H1 (cell line): ENCODE data around the gene USH2A. TPM values are rescaled to one million over a fixed set of nuclear protein-coding genes. Genes with fewer than 3 reads are reported as not detected.

ENCODE experiments used
- CTCF ChIA-PET: fragments of 300-600 bp; sonication (Branson Sonifier 250); formaldehyde crosslinking; loops from one replicate; lab custom pipeline; 2021; ENCODE audit not compliant: partially characterized antibody; lab: Charles Lee
- POLR2A ChIA-PET: fragments of 300-600 bp; sonication (Branson Sonifier 250); formaldehyde crosslinking; loops from one replicate; lab custom pipeline; 2021; ENCODE audit warnings: inconsistent platforms; ENCODE audit not compliant: partially characterized antibody; lab: Charles Lee
- DNase-seq, 2 experiments: peaks; one replicate each; pipeline versions ENCODE4 v3.0.0 to v3.0.0-alpha.2; 2010 to 2022; ENCODE audit warnings: low spot score in 2 of 2, low read depth in 1 of 2, mixed read lengths in 1 of 2
- FAIRE-seq: peaks from 2 replicates; lab custom pipeline; 2011; peaks lifted over from hg19 to GRCh38; lab: Jason Lieb, UNC
- H2AFZ ChIP-seq: 2 replicates; pipeline ENCODE4 v1.8.1; 2012; ENCODE audit warnings: low read length, inconsistent platforms
- H2AK5ac ChIP-seq: 2 replicates; pipeline ENCODE4 v1.6.1; 2013; ENCODE audit warnings: low read depth, low read length
- H2BK120ac ChIP-seq: replicated peaks from 2 replicates; pipeline ENCODE3; 2013; ENCODE audit warnings: low read depth, low read length, inconsistent platforms
- H2BK12ac ChIP-seq: 2 replicates; pipeline ENCODE4 v1.6.1; 2013; ENCODE audit warnings: low read depth, low read length
- H2BK15ac ChIP-seq: 2 replicates; pipeline ENCODE4 v1.6.1; 2013; ENCODE audit warnings: low read length
- H2BK20ac ChIP-seq: 2 replicates; pipeline ENCODE4 v1.6.1; 2013; ENCODE audit warnings: low read length
- H2BK5ac ChIP-seq: 2 replicates; pipeline ENCODE4 v1.6.1; 2013; ENCODE audit warnings: low read depth, low read length
- H3K14ac ChIP-seq: 2 replicates; pipeline ENCODE4 v1.6.1; 2013; ENCODE audit warnings: inconsistent platforms; ENCODE audit not compliant: insufficient read length
- H3K18ac ChIP-seq: 2 replicates; pipeline ENCODE4 v1.6.1; 2013; ENCODE audit warnings: low read length; ENCODE audit errors: extremely low read depth
- H3K23ac ChIP-seq: 2 replicates; pipeline ENCODE4 v1.6.1; 2013; ENCODE audit warnings: inconsistent platforms; ENCODE audit not compliant: insufficient read length
- H3K23me2 ChIP-seq: 2 replicates; pipeline ENCODE4 v1.6.1; 2013; ENCODE audit warnings: low read depth, low read length
- H3K27ac ChIP-seq: 2 replicates; pipeline ENCODE4 v1.6.1; 2011; ENCODE audit warnings: low read depth, low read length, inconsistent platforms
- H3K27me3 ChIP-seq, 4 experiments: replicated peaks in 1 of 4; 1 replicate in 1 of 4; 2 replicates in 3 of 4; pipeline versions ENCODE4 v1.6.1 to v1.8.1; 2011 to 2013; ENCODE audit warnings: low read length in 3 of 4, mild to moderate bottlenecking in 3 of 4, inconsistent platforms in 2 of 4, mixed read lengths in 2 of 4, moderate library complexity in 1 of 4; ENCODE audit not compliant: control insufficient read depth in 3 of 4, insufficient read depth in 3 of 4; ENCODE audit errors: extremely low read depth in 1 of 4
- H3K36me3 ChIP-seq, 4 experiments: 2 replicates each; pipeline versions ENCODE4 v1.6.1 to v1.8.1; 2011 to 2013; ENCODE audit warnings: mild to moderate bottlenecking in 4 of 4, low read length in 3 of 4, moderate library complexity in 2 of 4, control low read depth in 1 of 4, inconsistent platforms in 1 of 4; ENCODE audit not compliant: insufficient read depth in 4 of 4, control insufficient read depth in 2 of 4
- H3K4ac ChIP-seq: replicated peaks from 2 replicates; pipeline ENCODE3; 2013; ENCODE audit warnings: low read length, low read depth, mixed read lengths, inconsistent platforms; ENCODE audit not compliant: insufficient read length
- H3K4me1 ChIP-seq, 4 experiments: replicated peaks in 1 of 4; 1 replicate in 1 of 4; 2 replicates in 3 of 4; pipeline versions ENCODE4 v1.6.1 to v1.8.1; 2011 to 2013; ENCODE audit warnings: low read length in 3 of 4, inconsistent platforms in 2 of 4, mixed read lengths in 1 of 4; ENCODE audit not compliant: insufficient read depth in 4 of 4, control insufficient read depth in 3 of 4
- H3K4me2 ChIP-seq, 2 experiments: 2 replicates each; pipeline versions ENCODE4 v1.6.1 to v1.8.1; 2011 to 2013; ENCODE audit warnings: low read depth in 2 of 2, low read length in 2 of 2, control low read depth in 1 of 2, inconsistent platforms in 1 of 2, mild to moderate bottlenecking in 1 of 2; ENCODE audit not compliant: insufficient read depth in 1 of 2
- H3K4me3 ChIP-seq, 4 experiments: fragments of 200-600, 300-600 bp in 1 of 4; sonication (generic), shearing (Covaris generic), sonication (Bioruptor Twin) in 1 of 4; 2 replicates each; pipeline versions ENCODE4 v1.5.1 to v1.8.1; 2011 to 2016; ENCODE audit warnings: low read length in 4 of 4, low read depth in 3 of 4, control low read depth in 2 of 4, inconsistent platforms in 2 of 4, mild to moderate bottlenecking in 2 of 4, mixed read lengths in 1 of 4, moderate library complexity in 1 of 4; ENCODE audit not compliant: insufficient read depth in 2 of 4; ENCODE audit errors: extremely low read depth in 1 of 4
- H3K56ac ChIP-seq: replicated peaks from 2 replicates; pipeline ENCODE3; 2013; ENCODE audit warnings: low read depth, mild to moderate bottlenecking, mixed read lengths, low read length, inconsistent platforms; ENCODE audit not compliant: insufficient read length
- H3K79me1 ChIP-seq: 2 replicates; pipeline ENCODE4 v1.6.1; 2013; ENCODE audit warnings: low read depth, low read length, control low read depth
- H3K79me2 ChIP-seq, 2 experiments: 2 replicates each; pipeline versions ENCODE4 v1.6.1 to v1.8.1; 2012 to 2013; ENCODE audit warnings: low read length in 2 of 2, mild to moderate bottlenecking in 2 of 2, inconsistent platforms in 1 of 2; ENCODE audit not compliant: insufficient read depth in 2 of 2, control insufficient read depth in 1 of 2
- H3K9ac ChIP-seq, 4 experiments: replicated peaks in 1 of 4; 1 replicate in 1 of 4; 2 replicates in 3 of 4; pipeline versions ENCODE4 v1.6.1 to v1.8.1; 2011 to 2013; ENCODE audit warnings: low read depth in 3 of 4, low read length in 3 of 4, control low read depth in 2 of 4, mild to moderate bottlenecking in 2 of 4, moderate library complexity in 2 of 4, inconsistent platforms in 1 of 4; ENCODE audit errors: extremely low read depth in 1 of 4
- H3K9me3 ChIP-seq, 2 experiments: 2 replicates each; pipeline versions ENCODE4 v1.6.1 to v1.8.1; 2012 to 2013; ENCODE audit warnings: mild to moderate bottlenecking in 2 of 2, moderate library complexity in 2 of 2, control low read depth in 1 of 2, inconsistent platforms in 1 of 2, low read depth in 1 of 2, low read length in 1 of 2, mixed read lengths in 1 of 2; ENCODE audit not compliant: insufficient read depth in 2 of 2
- H4K20me1 ChIP-seq, 2 experiments: replicated peaks in 1 of 2; 2 replicates each; pipeline versions ENCODE3 to v1.8.1; 2011 to 2013; ENCODE audit warnings: inconsistent platforms in 2 of 2, low read length in 2 of 2, mild to moderate bottlenecking in 1 of 2; ENCODE audit not compliant: insufficient read depth in 2 of 2, control insufficient read depth in 1 of 2
- H4K5ac ChIP-seq: 2 replicates; pipeline ENCODE4 v1.6.1; 2013; ENCODE audit warnings: low read length, low read depth, mixed read lengths, inconsistent platforms; ENCODE audit not compliant: insufficient read length
- H4K8ac ChIP-seq: 2 replicates; pipeline ENCODE4 v1.8.0; 2013; ENCODE audit warnings: mild to moderate bottlenecking, moderate library complexity, low read length, inconsistent platforms; ENCODE audit not compliant: insufficient read depth; ENCODE audit errors: extremely low read depth
- H4K91ac ChIP-seq: replicated peaks from 2 replicates; pipeline ENCODE3; 2013; ENCODE audit warnings: low read length, mixed read lengths, inconsistent platforms; ENCODE audit not compliant: insufficient read length
- CBX8 ChIP-seq: fragments of 300-800, 300-1000 bp; sonication (generic); IDR thresholded peaks from 2 replicates; pipeline ENCODE4 v1.7.1; 2016; ENCODE audit warnings: low read depth, low read length, borderline replicate concordance
- TBP ChIP-seq: IDR thresholded peaks from 2 replicates; pipeline ENCODE4 v1.6.1; 2011; ENCODE audit warnings: low read depth, low read length, improper control_type of control experiment
- TCF12 ChIP-seq: IDR thresholded peaks from 2 replicates; pipeline ENCODE4 v1.6.1; 2011; ENCODE audit warnings: low read depth, mild to moderate bottlenecking, low read length
- WGBS, 2 experiments: shearing (Covaris generic) in 1 of 2; methylation state at CpG; one replicate each; pipeline versions ENCODE4 v1.1.6 to v1.1.7; 2013 to 2015; ENCODE audit warnings: low lambda C conversion rate in 2 of 2, mixed read lengths in 2 of 2, inconsistent platforms in 1 of 2, low coverage in 1 of 2, missing lambda C conversion rate in 1 of 2; ENCODE audit not compliant: insufficient replicate concordance in 2 of 2, insufficient coverage in 1 of 2, insufficient read length in 1 of 2; ENCODE audit errors: extremely low coverage in 1 of 2, missing lambda C conversion rate in 1 of 2; 5-methylcytosine and 5-hydroxymethylcytosine counted together
- polyA plus RNA-seq, 7 experiments: library from polyadenylated mRNA; depleted of rRNA in 3 of 7; stranded (reverse) in 5 of 7; unstranded in 2 of 7; fragments of >200 nt in 5 of 7; fragments of 200-250 nt in 2 of 7; gene quantifications; 1 replicate in 5 of 7; 2 replicates in 1 of 7; 4 replicates in 1 of 7; pipeline versions ENCODE4 v1.2.1 to v1.2.3, GENCODE V29; 2011 to 2013; ENCODE audit warnings: missing spikeins in 2 of 7, mixed read lengths in 2 of 7
- total RNA-seq: library from RNA; stranded (reverse); fragmentation: NEBNext Ultra II Directional; extraction: Animal tissue kit (Norgen Biotek cat#: 25700); gene quantifications from 2 replicates; pipeline ENCODE4 v1.2.1, GENCODE V29; 2021

Gene USH2A
- total and polyA plus RNA-seq, 2 of the 8 experiments (the other 6 are each of a cell fraction or from before 2014, with no cell fraction given): 0.02 to 0.17 TPM

GRCh38 chr1:215651867-215652266 lies 771.4 kb downstream of the USH2A start:
- no peak overlapping the region for H2BK20ac ChIP-seq
- H3K27ac ChIP-seq: no peak overlapping the region
- H3K4me1 ChIP-seq: peaks cover 0 to 29% (median 11%) of the 10 kb centered on the region in 4 experiments; a peak in 5 of 7 replicates
- no peaks in the 10 kb centered on the region for H3K27me3 ChIP-seq
- no peak overlapping the region for H2AK5ac ChIP-seq
- no peak overlapping the region for H3K18ac ChIP-seq
- no peak overlapping the region for H2AFZ ChIP-seq
- no peak overlapping the region for H4K8ac ChIP-seq
- H3K23me2 ChIP-seq: no peaks in the 10 kb centered on the region
- H3K14ac ChIP-seq: no peak overlapping the region
- no peaks in the 10 kb centered on the region for H3K9me3 ChIP-seq
- 6% methylated on average over 3 of the region's 3 CpGs; no CpG with 5 or more reads in 1 of the 2 experiments for WGBS, 2 experiments
- no peaks in the 10 kb centered on the region for H3K79me1 ChIP-seq
- no peak for DNase-seq
- FAIRE-seq: no peak
- H4K20me1 ChIP-seq: no peaks in the 10 kb centered on the region
- H3K9ac ChIP-seq: no peak overlapping the region
- H2BK5ac ChIP-seq: peak overlapping the region; percentile 81; the same call in 1 of the 2 replicates
- peak overlapping the region; percentile 46 to 53 for H3K4me2 ChIP-seq
- no peak overlapping the region for H3K56ac ChIP-seq
- no peak overlapping the region for H2BK12ac ChIP-seq
- H3K4ac ChIP-seq: no peak overlapping the region
- H2BK120ac ChIP-seq: no peak overlapping the region
- no peaks in the 10 kb centered on the region for H3K36me3 ChIP-seq
- no peak overlapping the region for H2BK15ac ChIP-seq
- no peaks in the 10 kb centered on the region for H3K79me2 ChIP-seq
- ChIA-PET POLR2A (no interaction called here), CTCF (interaction anchor here (1.2 kb wide), 1 partner anchor 137 kb away, joined by 3 read pairs; no protein-coding TSS in a partner anchor)
- H3K4me3 ChIP-seq: peak overlapping the region in 1 of 4 experiments; percentile 40; a peak in 1 of 8 replicates
- H4K5ac ChIP-seq: no peak overlapping the region
- H4K91ac ChIP-seq: no peak overlapping the region
- no peak overlapping the region for H3K23ac ChIP-seq
- TF ChIP-seq CBX8: no peak
- no peak for TF ChIP-seq TBP
- no peak for TF ChIP-seq TCF12
